Suppressor macrophage treated with lipopolysaccharide for 1 hour (primary cell): ENCODE results near the gene TIGD6.

Source experiments
- DNase-seq, 3 donors: peaks; one replicate each; pipeline ENCODE4 v3.0.0-alpha.2; 2020 to 2022

TIGD6 gene

DNA sequence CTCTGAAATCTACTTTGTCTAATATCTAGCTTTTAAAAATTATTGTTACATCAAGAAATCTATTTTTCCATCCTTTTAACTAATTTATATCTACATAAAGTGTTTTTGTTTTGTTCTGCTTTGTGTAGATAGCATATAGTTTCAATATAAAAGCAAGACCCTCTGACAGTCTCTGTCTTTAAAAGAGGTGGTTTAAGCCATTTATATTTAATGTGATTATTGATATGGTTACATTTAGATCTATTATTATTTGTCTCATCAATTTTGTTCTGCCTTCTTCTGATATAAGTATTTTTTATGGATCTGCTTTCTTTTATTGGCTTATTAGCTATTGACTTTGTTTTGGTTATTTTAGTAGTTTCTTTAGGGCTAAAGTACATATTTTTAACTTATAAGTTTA is 16.1 kb upstream of the TIGD6 start:
- no peak for DNase-seq

DNA sequence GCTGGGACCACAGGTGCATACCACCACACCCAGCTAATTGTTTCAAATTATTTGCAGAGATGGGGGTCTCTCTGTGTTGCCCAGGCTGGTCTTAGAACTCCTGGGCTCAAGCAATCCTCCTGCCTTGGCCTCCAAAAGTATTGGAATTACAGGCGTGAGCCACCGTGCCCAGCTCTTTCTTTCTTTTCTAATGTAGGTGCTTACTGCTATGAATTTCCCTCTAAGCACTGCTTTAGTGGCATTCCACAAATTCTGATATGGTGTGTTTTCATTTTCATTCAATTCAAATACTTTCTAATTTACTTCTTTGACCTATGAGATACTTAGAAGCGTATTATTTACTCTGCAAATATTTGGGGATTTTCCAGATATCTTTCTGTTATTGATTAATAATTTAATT is 15.0 kb upstream of the TIGD6 start:
- no peak for DNase-seq

DNA sequence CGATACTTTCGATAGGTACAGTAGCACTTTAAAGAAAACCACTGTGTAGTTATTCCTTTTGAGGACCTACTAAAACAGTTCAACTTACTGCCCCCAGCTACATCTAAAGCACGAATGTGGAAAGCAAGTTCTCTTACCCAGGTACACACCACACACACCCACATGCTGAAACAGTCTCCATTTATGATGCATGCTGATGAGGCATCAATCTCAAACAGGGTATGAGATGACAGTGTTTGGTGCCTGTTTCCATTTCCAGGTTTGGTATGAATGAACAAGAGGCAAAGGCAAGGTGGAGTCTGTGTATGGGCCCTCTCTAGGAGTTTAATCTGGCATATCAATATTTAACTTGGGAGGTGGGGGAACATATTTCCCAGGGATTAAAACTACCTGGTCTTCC is 14.0 kb upstream of the TIGD6 start:
- DNase-seq = no peak

DNA sequence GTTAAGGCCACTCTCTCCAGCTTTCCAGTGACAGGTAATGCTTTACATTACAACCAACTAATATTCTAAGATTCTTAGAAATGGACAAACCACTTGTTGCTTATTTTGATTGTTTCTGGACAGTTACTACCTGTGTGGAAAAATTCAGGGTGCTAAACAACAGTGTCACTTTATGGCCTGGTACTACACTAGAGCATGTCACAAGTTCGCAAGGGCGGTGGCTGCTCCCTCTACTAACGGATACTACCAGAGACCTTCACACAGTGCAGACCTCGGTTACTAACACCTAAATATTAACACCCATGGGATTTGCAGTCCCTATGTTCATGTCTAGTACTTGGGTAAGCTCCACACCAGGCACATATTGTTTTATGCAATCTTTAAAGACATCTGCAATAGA is 13.5 kb upstream of the TIGD6 start:
- DNase-seq = no peak

GRCh38 chr5:150009671-150010387 is 9.4 kb upstream of the TIGD6 start:
- DNase-seq = peak; percentile 67 to 76 (median 74)

DNA sequence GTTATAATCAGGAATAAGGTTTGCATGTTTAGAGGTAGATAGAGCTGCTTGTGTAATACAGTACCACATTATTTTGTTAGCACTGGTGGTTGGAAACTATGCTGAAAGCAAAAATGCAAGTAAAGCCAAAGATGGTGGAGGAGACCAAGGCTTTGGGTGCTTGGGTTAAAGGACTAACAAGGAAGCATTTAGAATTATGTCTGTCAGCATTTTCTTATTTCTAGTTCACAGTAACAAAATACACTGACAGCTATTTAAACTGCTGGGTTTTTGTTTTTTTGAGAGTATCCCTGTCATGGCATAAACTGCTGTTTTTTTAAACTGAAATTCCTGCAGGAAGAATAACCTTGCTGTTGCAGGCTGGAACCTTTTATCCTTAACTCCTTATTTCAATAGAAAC is 6.6 kb upstream of the TIGD6 start:
- DNase-seq = no peak

DNA sequence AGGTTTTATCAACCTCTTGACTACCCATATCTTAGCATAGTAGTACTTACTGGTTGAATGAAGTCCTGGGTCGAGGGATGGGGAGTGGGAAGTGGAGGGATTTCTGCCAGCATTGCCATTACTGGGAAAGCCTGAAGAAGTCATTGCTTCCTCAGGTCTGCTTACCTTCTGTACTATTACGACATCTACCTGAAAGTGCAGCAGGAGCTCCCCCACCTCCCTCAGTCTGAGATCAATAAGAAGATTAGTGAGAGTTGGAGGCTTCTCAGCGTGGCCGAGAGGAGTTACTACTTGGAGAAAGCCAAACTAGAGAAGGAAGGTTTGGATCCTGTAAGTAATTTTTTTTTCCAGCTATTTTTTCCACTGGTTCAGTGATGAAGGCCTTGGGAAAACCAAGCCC is 5.9 kb upstream of the TIGD6 start:
- no peak for DNase-seq

GRCh38 chr5:150001660-150002486 is 1.4 kb upstream of the TIGD6 start:
- DNase-seq = peak; percentile 84 to 90 (median 89)

DNA sequence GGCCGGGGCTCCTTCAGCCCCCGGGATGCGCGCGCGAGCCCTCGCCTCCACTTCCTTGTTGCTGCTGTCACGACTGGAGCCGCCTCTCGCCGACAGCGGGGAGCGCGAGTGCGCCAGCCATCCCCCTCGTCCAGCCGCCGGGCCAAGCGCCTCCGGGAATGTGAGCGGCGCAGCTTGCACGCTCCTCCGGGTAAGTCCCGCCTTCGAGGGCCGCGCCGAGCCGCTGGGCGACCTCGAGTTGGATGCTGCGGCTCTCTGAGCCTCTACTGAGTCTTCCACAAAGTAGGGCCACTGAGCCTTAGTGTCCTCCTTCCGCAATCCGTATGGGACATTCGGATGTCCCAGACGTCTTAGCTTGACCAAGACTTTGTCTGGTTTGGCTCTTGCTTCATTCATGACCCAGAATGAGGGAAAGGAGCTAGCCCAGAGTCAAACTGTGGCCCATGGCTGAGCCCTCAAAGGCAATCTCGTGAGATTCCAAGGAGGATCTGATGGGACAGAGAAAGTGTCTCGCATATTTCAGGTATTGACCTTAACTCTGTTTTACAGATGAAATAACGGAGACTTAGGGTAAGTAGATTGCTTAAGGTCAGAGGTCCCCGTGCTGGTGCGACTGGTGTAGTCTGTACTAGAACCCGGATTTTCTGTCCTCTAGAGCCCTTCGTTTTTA is 671 bp upstream of the TIGD6 start:
- DNase-seq = peak; percentile 53 to 81 (median 71)

DNA sequence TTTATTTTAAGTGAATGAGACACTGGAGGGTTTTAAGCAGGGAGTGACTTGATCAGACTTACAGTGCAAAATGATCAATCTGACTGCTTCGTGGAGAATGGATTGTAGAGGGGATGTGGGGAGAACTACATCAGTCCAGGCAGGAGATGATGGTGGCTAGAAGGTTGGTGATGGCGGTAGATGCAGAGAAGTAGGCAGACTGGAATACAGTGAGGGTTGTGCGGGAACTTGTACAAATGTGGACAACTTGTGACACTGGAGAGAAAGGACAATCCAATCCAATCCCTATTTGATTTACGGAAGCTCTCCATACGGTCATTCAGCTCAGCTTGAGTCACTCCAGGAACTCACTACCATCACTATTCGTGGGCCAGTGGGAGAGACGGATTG is 593 bp downstream of the TIGD6 start:
- DNase-seq = peak; percentile 59 to 76 (median 68)

GRCh38 chr5:149999359-149999758 is 1.1 kb downstream of the TIGD6 start:
- no peak for DNase-seq

DNA sequence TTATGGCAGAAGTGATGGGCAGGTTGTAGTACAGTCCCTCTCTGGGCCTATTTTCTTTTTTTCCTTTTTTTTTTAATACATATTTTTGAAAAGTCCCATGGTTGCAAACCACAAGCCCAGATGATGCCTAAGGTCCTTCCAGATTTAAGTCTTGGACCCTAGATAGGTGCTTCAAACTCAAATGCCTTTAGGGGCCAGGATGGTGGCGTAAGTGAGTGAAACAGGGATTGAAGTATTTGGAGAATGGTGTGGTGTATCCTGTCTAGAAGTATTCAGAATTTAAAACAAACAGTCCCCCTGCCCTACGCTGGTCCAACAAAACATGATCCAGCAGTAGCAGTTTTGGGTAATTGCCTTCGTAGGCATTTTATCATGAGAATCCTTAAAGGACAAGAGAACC is 2.2 kb downstream of the TIGD6 start:
- no peak for DNase-seq

GRCh38 chr5:149996205-149996890 is 4.1 kb downstream of the TIGD6 start:
- DNase-seq = no peak

GRCh38 chr5:149995385-149996204 is 4.9 kb downstream of the TIGD6 start:
- no peak for DNase-seq

DNA sequence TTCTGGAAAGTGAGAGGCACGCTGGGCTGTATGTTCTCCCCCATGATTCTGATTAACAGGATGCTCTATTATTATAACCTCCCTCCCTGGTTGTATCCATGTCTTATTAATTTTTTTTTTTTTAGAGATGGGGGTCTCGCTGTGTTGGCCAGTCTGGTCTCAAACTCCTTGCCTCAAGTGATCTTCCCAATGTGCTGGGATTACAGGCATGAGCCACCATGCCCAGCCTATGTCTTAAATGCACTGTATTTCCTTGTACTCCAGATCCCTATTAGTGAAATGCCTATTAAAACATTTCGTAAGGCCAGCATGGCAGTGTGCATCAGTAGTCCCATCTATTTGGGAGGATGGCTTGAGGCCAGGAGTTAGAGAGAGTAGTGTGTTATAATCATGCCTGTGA is 7.0 kb downstream of the TIGD6 start:
- no peak for DNase-seq

GRCh38 chr5:149990518-149991376 is 9.7 kb downstream of the TIGD6 start:
- peak; percentile 75 to 81 (median 81) for DNase-seq

GRCh38 chr5:149988126-149988525 is 12.3 kb downstream of the TIGD6 start:
- DNase-seq = no peak

GRCh38 chr5:149982505-149982904 is 17.9 kb downstream of the TIGD6 start:
- DNase-seq = no peak

- DNase-seq = no peak
These were observed 19.2 kb downstream of the TIGD6 start for GRCh38 chr5:149981206-149981605.

- DNase-seq = no peak
These were observed 20.6 kb downstream of the TIGD6 start for GRCh38 chr5:149979896-149980295.

GRCh38 chr5:149975409-149975808 is 25.0 kb downstream of the TIGD6 start:
- no peak for DNase-seq
